Transverse colon (tissue), 4 donors: ENCODE measurements around the gene HHATL. TPM values are rescaled to one million over a fixed set of nuclear protein-coding genes. Genes with fewer than 3 reads are reported as not detected.

Experiments
- DNase-seq: peaks from one replicate; pipeline ENCODE4 v3.0.0-alpha.2; 2019
- H3K27ac ChIP-seq, 4 donors: fragments of 200-600 bp; sonication (generic); 2 replicates each; pipeline ENCODE4 v1.5.1; 2016 to 2018; ENCODE audit warnings: inconsistent platforms in 4 of 4
- H3K27me3 ChIP-seq: fragments of 200-600 bp; sonication (generic); 2 replicates; pipeline ENCODE4 v1.5.1; 2017; ENCODE audit warnings: inconsistent platforms
- H3K36me3 ChIP-seq, 4 donors: fragments of 200-600 bp; sonication (generic); 2 replicates each; pipeline ENCODE4 v1.5.1; 2017 to 2019; ENCODE audit warnings: inconsistent platforms in 4 of 4
- H3K4me1 ChIP-seq, 4 donors: fragments of 200-600 bp; sonication (generic); 2 replicates each; pipeline ENCODE4 v1.5.1; 2017 to 2020; ENCODE audit warnings: inconsistent platforms in 4 of 4
- H3K4me3 ChIP-seq, 4 donors: fragments of 200-600 bp; sonication (generic); 1 replicate in 1 of 4; 2 replicates in 3 of 4; pipeline versions ENCODE4 v1.5.1 to v1.6.1; 2017 to 2019; ENCODE audit warnings: inconsistent platforms in 4 of 4
- H3K9me3 ChIP-seq, 2 donors: fragments of 200-600 bp; sonication (generic); 2 replicates each; pipeline ENCODE4 v1.5.1; 2017 to 2019; ENCODE audit warnings: inconsistent platforms in 2 of 2
- CTCF ChIP-seq, 5 experiments: fragments of 200-600 bp in 3 of 5; fragments of 450-650 bp in 2 of 5; sonication (generic) in 3 of 5; IDR thresholded peaks; 1 replicate in 2 of 5; 2 replicates in 3 of 5; pipeline ENCODE4 v1.5.1; 2016 to 2017; ENCODE audit warnings: antibody characterized with exemption in 5 of 5, inconsistent platforms in 3 of 5, mild to moderate bottlenecking in 2 of 5, moderate library complexity in 1 of 5
- EP300 ChIP-seq: sonication (generic); formaldehyde crosslinking; IDR thresholded peaks from one replicate; pipeline ENCODE4 v1.6.1; 2017; ENCODE audit warnings: antibody characterized with exemption, low read depth
- POLR2A ChIP-seq: fragments of 450-650 bp; IDR thresholded peaks from one replicate; pipeline ENCODE4 v1.6.1; 2016; ENCODE audit warnings: antibody characterized with exemption, mild to moderate bottlenecking, moderate library complexity
- POLR2AphosphoS5 ChIP-seq, 3 donors: sonication (generic); formaldehyde crosslinking; IDR thresholded peaks; one replicate each; pipeline ENCODE4 v1.6.1; 2016; ENCODE audit warnings: antibody characterized with exemption in 3 of 3
- WGBS, 2 donors: methylation state at CpG; one replicate each; pipeline ENCODE4 v1.1.5; 2018; ENCODE audit warnings: low coverage in 1 of 2; 5-methylcytosine and 5-hydroxymethylcytosine counted together
- in situ Hi-C, 4 donors: fragments of 200-750 bp; cut with MboI; loops; one replicate each; pipeline versions ENCODE4 v1.15.0 to v1.15.1; 2017; ENCODE audit warnings: low sequenced_read_pairs in 3 of 4, low pct_ligation_motif_present in 1 of 4, low pct_unique_long_range_greater_than_20kb in 1 of 4
- intact Hi-C: fragments of 100-400 bp; cut with DNase I; formaldehyde crosslinking; loops from one replicate; pipeline ENCODE4 v1.15.1; 2023; ENCODE audit warnings: low total_unique reads
- total RNA-seq, 4 donors: library from RNA; depleted of rRNA; stranded (reverse); fragments of >200 nt; gene quantifications; one replicate each; pipeline ENCODE4 v1.1.0, GENCODE V29; 2016

The HHATL gene
- total RNA-seq, 4 donors from 2014 or later = 0.27 TPM; not detected in 3

DNA sequence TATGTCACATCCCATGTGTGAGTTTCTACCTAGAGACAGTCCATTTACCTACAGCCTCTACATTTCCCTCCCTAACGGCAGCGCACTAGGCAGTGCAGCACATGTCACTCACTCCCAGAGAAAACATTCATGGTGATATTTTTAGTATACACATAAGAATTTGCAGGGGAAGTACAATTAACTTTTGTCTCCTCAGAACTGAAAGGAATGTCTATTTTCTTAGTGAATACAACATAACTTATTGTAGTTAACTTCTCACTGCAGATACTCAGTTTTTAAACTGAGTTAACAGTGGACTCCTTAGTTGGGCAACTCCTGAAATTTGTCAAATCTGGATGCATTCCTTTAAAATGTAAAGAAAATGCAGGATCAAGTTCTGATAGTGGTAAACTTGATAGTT, 53.6 kb downstream of the HHATL start:
- 82 to 88% methylated on average over 2 of the region's 2 CpGs for WGBS, 2 donors

DNA sequence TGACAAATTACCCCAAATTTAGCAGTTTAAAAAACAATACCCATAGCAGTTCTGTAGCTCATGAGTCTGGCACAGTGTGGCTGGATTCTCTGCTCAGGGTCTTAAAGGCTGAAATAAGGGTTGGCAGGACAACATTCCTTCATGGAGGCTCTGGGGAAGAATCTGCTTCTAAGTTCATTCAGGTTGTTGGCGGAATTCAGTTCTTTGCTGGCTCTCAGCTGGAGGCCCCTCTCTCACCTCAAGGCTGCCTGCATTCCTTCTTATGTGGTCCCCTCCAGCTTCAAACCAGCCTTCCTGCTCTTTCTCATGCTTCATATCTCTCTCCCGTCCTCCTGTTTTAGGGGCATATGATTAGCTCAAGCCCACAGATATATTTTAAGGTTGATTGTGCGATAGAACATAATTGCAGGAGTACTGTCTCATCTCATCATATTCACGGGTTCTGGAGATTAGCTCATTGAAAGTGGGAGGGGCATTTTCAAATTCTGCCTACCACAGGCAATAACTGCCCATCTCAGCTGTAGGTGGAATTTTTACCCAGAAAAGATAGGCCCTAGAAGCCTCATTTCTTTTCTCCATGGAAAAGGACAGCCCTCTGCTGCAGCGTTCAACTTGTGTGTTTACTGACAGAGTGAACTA, 54.7 kb downstream of the HHATL start:
- H3K27me3 ChIP-seq = no peaks in the 10 kb centered on the region
- no peak overlapping the region for H3K27ac ChIP-seq
- WGBS, 2 donors = 76 to 78% methylated on average over 5 of the region's 5 CpGs
- TF ChIP-seq POLR2AphosphoS5 (IDR thresholded peaks at IDR 0.05) (no peak), POLR2A (no peak), EP300 (no peak), CTCF (IDR thresholded peaks at IDR 0.05) (no peak)
- no peak for DNase-seq
- H3K36me3 ChIP-seq = peaks cover 0 to 36% (median 16%) of the 10 kb centered on the region in 4 donors
- no peaks in the 10 kb centered on the region for H3K9me3 ChIP-seq
- in situ Hi-C loops (no loop called here), intact Hi-C loops (no loop called here)
- no peak overlapping the region for H3K4me3 ChIP-seq
- peaks cover 10 to 22% (median 15%) of the 10 kb centered on the region in 4 donors for H3K4me1 ChIP-seq

More for the DNA sequence above, 53.6 kb downstream of the HHATL start:
- H3K27ac ChIP-seq = no peak overlapping the region
- in situ Hi-C loops = no loop called here
- no peaks in the 10 kb centered on the region for H3K27me3 ChIP-seq
- H3K36me3 ChIP-seq = peaks cover 0 to 25% (median 11%) of the 10 kb centered on the region in 4 donors
- TF ChIP-seq EP300 (no peak), POLR2A (no peak), CTCF (IDR thresholded peaks at IDR 0.05) (no peak)
- no peak overlapping the region for H3K4me3 ChIP-seq
- H3K4me1 ChIP-seq = peaks cover 14 to 32% (median 22%) of the 10 kb centered on the region in 4 donors
- intact Hi-C loops = no loop called here
- no peak for DNase-seq
- H3K9me3 ChIP-seq = no peaks in the 10 kb centered on the region

Other genes with a start within 250 kb of the HHATL start
- 100 to 1,000 TPM; 121 to 565 (median 254) TPM for gene VIPR1, start 200.2 kb downstream of the HHATL start, total RNA-seq
- gene SEC22C, start 120.8 kb downstream of the HHATL start, total RNA-seq = 10 to 100 TPM; 22.7 to 66.3 (median 32.1) TPM
- 10 to 100 TPM in 3 of 4 donors, 1 to 10 TPM in 1; 3.4 to 23.9 (median 15.8) TPM for gene SS18L2, start 111.9 kb downstream of the HHATL start, total RNA-seq
- gene NKTR, start 102.1 kb downstream of the HHATL start, total RNA-seq = 100 to 1,000 TPM in 3 of 4 donors, 10 to 100 TPM in 1; 96.3 to 172 (median 133) TPM
- gene ZBTB47, start 49.1 kb downstream of the HHATL start, total RNA-seq = 10 to 100 TPM in 3 of 4 donors, 1 to 10 TPM in 1; 10.0 to 44.1 (median 19.7) TPM
- gene KLHL40, start 17.3 kb downstream of the HHATL start, total RNA-seq = under 1 TPM in 1 of 4 donors, not detected in 3; 0.27 TPM
- gene CCDC13, start 70.5 kb upstream of the HHATL start, total RNA-seq = 10 to 100 TPM in 2 of 4 donors, 1 to 10 TPM in 1, under 1 TPM in 1; 0.27 to 33.3 (median 13.6) TPM
- 100 to 1,000 TPM in 3 of 4 donors, 10 to 100 TPM in 1; 41.4 to 518 (median 379) TPM for gene HIGD1A, start 101.7 kb upstream of the HHATL start, total RNA-seq
- 1 to 10 TPM; 1.4 to 9.2 (median 5.2) TPM for gene ACKR2, start 106.6 kb upstream of the HHATL start, total RNA-seq
- not detected for gene CYP8B1, start 173.1 kb upstream of the HHATL start, total RNA-seq
- gene ZNF662, start 203.3 kb upstream of the HHATL start, total RNA-seq = 1 to 10 TPM; 2.2 to 6.0 (median 4.9) TPM